NCI-H524 (cell line): ENCODE measurements around the gene MPHOSPH9.

ENCODE experiments used
- DNase-seq, 2 experiments: peaks; one replicate each; lab custom pipeline; 2025; lab: John Stamatoyannopoulos, UW

MPHOSPH9 gene

DNA sequence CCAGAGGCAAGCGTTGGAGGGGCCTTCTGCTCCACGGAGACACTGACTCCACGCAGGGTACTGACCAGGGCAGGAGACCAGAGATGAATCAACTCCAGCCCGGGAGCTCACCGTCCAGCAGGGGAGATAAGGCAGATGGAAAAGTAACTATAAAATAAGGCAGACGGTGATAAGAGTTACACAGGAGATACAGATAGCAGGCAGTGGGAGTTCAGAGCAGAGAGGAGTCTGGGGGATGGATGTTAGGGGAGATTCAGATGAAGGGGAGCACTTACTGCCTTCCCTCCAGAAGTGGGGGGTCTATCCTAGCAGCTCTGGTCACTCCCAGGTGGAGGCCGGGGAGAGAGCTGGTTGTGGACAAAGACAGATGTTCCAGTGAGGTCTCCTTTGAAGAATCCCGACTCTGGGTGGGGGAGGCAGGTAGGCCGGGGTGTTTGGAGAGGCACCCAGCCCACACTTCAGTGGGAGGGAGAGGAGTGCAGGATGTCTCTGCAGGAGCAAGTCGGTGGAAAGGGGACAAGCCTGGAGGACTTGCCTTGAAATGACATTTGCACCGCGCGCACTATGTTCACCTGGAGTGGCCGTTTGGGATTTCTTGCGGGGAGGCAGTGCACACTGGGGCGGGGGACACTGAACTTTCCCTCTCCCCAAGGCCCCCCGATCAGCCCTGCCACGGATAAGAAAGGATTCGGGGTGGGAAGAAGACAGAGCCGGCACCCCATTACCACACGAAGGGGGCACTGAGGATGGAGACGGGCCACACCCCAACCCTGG lies 83.3 kb downstream of the MPHOSPH9 start:
- peak in 1 of 2 experiments; percentile 8 for DNase-seq

DNA sequence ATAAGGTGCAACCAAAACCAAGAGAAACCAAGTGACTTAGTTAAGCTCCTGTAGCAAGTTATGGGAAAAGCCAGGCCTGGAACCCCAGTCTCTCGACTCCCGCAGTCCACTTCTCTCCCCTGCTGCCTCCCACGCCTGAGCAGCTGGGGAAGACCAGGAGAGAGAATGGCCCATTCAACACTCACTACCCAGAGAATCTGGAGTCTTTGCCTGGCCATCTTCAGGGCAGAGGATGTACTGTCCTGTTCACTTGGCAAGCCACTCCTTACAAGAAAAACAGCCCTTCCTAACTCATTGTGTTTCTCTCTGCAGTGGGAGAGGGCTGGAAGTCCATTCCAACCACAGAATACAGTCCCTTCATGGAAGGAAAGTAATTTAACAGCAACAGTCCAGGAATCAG lies 83.9 kb downstream of the MPHOSPH9 start:
- DNase-seq, result no peak

DNA sequence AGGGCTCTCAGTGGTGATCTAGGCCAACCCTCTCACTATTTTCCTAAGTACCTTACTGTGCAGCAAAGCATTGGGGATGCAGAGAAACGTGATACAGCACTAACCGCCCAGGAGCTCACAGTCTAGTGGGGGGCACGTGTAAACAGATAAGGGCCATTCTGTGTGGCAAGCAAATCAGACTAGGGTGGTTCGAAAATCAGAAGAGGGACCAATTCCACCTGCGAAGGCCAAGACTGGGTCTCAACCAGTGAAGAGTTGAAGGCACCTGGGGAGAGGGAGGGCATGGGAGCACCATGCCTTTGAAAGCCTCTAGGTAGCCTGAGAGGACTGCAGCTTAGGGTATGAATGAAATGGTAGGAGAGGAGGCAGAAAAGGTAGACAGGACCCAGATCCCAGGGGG lies 84.3 kb downstream of the MPHOSPH9 start:
- no peak for DNase-seq

DNA sequence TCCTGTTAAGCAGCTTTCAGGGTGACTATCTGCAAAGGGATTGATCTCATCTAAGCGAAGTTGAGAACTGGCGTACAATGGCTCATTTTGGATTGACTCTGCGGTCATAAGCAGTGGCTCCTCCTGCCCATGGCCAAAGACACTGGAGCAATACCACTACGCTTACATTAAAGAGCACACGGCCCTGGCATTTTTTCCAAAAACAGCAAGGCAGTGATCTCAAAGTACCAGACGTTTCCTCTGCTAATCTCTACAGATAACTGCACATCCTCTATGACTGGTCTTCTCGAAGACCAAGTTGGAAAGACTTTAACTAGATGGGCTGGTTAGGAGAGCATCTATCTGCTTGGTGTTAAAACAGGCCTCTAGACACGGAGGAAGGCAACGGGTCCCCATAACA lies 84.7 kb downstream of the MPHOSPH9 start:
- no peak for DNase-seq

DNA sequence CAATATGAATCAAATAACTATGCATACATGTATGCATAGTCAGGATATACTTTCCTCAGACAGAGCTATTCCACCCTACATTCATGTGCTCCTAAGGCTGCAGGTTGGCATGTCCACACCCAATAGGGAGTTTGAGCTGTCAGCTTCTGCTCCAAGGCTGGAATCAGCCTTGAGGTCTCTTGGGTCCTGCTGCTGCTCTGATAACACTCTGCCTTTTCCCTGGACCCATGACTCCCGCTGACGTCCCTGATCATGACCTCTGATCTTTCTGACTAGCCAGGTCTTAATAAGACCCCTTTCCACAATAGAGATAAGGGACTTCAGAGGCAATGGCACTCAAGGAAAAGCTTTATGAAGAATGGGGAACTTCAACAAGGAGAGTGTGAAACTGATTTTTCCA lies 87.7 kb downstream of the MPHOSPH9 start:
- DNase-seq, result no peak

DNA sequence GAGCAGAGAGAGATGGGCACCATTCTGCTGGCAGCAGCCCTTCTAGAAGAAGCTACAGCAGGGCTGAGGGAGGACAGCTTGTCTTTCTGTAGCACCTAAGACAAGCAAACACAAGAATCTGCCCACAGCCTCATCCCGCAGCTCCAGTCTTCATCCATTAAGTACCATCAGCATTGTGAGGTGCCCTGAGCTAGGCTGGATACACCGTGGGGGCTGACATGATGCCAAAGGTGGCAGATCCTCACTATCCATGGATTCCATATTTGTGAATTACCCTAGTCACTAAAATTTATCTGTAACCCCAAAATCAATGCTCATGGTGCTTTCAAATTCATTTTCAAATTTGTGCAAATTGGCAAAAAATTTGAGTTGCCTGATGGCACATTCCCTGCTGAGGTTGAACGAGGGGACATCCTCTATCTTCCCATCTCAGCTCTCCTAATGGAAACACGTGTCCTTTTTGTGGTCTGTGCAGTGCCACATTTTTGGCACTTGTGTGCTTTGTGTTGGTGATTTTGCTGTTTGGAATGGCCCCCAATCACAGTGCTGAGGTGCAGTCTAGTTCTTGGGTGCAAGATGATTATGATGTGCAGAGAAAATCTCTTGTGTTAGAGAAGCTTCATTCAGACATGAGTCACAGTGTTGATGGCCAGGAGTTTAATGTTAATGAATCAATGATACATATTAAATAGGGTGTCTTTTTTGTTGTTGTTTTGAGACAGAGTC lies 89.0 kb downstream of the MPHOSPH9 start:
- DNase-seq, result no peak

DNA sequence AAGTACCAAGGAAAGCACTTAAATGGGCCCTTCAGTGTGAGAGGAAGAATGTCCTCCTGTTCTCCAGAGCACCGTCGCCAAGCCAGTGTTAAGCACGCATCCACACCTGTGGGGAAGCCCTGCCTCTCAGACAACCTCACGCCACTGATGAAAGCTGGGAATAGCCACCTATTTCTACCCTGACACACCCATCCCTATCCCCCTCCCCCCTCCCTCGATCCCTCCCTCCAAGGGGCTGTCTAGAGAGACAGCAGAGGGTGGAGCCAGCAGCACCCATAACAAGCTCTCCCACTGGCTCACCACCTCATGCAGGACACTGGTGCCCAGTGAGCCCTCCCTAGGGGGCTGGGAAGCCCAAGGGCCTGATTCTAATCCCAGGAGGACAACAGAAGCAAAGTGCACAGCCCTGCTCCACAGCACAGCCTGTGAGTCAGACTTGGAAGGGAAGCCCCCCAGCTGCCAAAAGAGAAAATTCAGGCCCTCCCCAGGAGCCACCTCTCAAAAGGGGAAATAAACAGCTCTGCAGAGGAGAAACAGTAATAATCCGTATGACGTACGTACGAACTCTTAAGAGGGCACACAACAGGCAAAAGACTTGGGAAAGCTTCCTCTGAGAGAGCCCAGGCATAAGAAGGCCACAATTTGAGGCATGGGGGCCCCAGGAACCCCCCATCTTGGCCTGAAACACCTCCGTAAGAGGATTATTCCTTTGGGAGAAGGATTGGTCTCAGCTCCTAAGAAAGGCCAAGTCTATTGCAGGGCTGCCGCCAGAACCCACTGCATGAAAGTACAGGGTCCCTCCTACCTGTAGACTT lies 89.8 kb downstream of the MPHOSPH9 start:
- DNase-seq, result no peak

DNA sequence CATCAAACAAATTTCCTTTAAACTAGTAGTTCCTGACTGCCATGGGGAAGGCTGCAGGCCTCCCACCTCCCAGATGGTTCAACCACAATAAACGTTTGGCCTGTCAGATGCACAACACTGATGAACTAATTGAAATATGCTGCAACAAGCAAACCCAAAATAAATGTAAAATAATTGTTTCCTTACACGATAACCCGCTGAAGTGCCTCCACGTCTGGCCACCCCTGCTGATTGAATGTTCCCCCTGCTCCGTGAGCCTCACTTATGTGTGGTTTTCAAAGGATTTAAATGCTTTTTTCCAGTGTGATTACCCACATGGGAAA lies 90.5 kb downstream of the MPHOSPH9 start:
- DNase-seq, result no peak

DNA sequence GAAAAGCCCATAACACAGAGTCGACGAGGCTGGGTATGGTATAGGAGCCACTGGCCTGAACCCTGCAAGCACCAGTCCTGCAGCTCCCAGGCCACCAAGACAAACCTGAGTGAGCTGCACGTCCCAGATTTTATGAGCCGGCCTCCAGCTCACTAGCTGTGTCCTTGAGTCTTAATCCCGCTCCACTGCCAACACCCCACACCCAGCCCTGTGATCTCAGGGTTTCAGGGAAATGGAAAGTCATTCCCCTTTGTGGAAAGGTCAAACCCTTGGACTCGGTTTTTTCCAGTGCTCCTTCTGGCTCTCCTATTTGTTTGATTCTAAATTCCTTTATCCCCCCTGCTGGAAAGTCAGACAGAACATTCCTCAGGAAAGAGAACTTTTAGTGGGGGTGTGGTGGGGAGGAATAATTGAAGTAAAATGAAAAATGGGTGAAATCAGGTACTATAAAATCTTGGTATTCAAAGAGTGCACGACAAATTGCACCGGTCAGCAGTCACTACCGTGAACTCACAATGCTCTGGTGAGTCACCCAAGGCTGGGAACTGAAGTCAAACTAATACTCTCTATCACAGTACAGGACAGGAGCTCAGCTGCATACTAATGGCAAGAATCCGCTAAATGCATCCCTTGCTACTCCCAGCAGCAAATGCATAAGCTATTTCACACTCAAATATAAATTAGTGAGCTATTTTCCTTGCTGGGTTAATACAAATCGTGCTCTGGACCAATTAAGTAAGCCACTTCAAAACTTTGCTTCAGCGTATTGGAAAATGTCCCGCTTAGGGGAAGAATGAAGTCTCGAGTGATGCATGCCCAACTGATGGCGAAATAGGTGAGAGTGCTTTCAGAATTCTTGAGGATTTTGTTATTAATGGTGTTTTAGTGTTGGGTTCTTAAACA lies 91.1 kb downstream of the MPHOSPH9 start:
- peak; percentile 17 to 42 for DNase-seq

DNA sequence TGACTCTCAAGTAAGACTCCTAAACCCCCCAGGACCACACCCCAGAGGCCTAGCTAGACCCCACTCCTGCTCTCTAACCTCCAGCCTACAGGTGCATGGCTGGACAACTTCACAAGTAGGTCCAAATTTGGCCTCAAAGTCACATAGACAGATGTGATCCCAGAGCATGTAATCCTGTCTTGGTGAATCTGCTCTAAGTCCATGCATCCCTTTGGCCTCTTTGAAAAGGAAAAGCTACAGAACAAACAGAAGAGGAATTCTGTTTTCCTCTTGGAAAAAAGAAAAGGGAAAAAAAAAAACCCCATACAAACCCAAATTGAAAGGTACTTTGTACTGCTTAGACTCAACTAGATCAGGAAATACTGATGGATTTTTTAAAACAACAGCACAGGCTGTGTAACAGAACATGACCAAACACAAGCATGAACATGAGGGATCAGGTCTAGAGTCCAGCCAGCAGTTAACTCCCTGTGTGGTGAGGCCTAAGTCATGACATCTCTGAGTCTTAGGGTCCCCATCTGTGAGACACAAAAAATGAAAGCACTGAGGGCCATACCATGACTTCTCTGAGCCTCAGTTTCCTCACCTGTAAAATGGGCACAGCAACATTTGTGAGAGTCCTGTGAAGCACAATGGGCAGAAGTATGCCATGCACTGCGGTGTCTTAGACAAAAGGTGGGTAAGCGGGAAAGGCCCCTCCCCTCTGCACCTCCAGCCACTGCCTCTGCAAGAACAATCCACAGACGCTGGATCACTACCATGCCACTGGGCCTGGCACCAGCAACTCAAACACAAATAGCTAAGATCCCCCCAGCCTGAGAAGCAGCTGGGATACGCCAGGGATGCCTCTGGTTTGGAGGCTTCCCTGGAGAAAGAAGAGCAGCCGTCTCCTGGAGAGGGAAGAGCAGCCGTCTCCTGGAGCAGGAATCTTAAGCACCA lies 92.0 kb downstream of the MPHOSPH9 start:
- DNase-seq, result no peak

DNA sequence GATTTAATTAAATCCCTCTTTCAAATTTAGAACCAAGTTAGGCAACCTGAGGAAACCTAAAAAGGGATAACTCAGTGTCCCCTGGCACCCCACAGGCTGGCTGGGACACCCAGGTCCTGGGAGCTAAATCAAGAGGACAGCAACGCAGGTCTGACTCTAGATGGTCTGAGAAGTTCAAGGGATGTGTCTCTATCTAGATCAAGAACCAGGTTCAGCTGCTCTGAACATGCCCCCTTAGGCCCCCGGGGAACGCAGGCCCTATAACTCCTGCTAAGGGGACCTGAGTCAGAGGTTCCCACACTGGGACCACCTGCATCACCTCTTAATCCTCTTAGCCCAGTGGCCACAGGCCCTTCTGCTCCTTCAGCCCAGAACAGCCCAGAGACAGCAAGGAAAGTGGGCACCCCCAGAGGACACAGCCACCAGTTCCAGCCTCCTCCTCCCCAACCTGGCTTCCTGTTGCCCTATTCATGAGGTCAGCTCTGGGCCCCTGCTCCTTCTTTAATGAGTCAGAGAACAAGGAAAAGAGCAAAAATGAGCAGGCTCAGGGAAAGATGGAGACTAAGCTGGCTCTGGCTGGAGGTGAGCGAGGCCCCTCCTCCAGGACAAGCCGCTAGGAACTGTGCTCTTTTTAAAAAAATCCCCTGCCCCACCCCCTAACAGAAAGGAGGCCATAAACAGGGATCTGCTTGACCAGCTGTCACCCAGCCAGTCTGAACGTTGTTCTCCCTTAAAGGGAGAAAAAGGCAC lies 92.8 kb downstream of the MPHOSPH9 start:
- peak; percentile 59 to 88 for DNase-seq

DNA sequence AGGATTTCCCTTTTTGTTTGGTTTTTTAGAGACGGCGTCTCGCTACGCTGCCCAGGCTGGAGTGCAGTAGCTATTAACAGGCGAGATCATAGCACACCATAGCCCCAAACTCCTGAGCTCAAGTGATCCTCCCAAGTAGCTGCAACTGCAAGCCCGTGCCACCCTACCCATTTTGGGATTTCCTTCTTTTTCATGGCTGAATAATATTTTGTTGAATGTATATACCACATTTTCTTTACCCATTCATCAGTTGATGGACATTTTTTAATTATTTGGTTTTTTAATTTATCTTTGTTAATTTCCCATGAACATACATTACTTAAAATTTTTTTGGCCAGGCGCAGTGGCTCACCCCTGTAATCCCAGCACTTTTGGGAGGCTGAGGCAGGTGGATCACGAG lies 97.3 kb downstream of the MPHOSPH9 start:
- no peak for DNase-seq

DNA sequence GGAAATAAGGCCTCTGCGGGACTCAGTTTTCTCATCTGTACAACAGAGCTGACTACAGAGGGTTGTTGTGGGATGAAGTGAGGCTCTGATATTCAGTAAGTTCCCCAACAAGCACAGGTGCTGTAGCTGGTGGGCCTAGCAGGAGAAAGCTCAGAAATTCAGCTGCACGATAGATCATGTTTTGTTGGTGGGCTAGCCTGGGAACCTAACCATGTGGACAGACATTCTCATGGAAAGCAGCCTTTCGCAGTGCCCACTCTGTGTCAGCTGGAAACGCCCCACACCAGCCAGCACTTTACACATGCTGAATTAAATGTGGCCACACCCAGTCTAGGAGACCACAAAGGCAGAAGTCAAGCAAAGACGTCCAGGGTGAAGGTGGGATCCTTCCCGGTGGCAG lies 98.1 kb downstream of the MPHOSPH9 start:
- no peak for DNase-seq

DNA sequence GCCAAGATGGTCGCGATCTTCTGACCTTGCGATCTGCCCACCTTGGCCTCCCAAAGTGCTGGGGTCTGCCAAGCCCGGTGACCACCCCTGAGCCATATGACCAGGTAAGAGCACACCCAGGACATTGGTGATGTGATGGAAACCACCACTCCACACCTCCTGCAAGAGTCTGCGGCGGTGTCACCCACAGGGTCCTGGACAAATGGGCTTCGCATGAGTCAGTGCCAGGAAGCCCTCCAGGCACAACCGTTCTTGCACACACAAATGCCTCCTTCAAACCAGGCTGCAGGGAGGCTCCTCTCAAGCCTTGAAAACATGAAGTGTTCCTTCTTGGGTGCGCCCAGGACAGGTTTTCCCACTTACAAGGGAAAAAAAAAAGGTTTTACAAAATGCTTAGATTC lies 98.7 kb downstream of the MPHOSPH9 start:
- DNase-seq, result no peak

DNA sequence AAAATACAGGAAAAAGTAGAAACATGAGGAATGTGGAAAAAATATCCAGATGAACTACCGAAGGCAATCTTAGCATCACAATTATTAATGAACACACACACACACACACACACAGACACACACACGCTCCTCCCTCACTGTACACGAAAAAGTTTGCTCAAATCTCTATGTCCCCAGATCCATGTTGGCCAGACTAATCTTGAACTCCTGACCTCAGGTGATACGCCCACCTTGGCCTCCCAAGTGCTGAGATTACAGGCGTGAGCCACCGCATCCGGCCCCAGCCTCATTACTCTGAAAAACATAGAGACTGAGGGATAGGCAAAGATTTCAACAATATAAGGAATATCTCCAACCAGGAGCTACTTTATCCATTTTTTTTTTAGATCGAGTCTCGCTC lies 99.2 kb downstream of the MPHOSPH9 start:
- DNase-seq, result no peak

DNA sequence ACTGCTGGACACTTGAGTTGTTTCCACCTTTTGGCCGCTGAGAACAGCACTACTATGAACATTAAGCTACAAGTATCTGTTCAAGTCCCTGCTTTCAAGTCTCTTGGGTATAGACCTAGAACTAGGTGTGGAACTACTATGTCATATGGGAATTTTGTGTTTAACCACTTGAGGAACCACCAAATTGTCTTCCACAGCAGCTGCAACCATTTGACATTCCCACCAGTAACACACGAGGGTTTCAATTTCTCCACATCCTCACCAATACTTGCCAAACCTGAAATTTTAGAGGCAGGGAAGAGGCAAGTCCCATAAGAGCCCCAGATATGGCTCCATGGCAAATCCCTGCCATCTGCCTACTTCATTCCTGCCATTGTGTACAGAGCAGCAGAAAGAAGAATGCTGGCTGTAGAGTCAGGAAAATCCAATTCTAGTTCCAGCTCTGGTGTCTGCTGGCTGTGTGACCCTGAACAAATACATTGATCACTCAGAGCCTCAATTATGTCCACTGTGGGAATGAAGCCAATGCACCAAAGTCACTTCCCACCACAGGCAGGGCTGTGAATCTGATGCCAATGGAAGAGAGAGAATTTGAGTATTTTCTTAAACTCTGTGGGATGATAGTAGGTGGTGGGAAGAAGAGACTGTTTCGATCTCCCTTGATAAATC lies 99.9 kb downstream of the MPHOSPH9 start:
- DNase-seq, result peak in 1 of 2 experiments; percentile 25

DNA sequence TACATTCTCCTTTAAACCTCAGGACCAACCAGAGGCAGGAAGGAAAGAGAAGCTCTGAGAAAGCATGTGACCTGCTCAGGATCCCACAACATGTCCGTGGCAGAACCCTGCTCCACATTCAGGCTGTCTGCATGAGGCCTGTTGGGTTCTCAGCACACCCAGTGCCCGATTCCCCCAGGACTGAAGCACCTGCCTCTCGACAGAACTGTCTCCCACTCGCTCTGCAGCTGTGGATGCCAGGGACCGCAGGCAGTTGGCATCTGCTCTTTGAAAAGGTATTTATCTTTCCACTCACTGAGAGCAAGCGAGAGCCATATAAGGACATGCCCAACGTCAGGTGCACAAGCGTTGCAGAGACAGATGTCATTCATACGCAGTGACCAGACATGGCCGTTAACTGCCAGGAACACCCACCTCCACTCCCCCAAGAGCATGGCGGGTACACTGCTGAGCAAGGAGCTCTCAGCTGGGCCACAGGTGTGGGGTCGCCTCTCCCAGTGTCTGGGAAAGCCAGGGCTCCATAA lies 101.0 kb downstream of the MPHOSPH9 start:
- peak; percentile 37 to 82 for DNase-seq

DNA sequence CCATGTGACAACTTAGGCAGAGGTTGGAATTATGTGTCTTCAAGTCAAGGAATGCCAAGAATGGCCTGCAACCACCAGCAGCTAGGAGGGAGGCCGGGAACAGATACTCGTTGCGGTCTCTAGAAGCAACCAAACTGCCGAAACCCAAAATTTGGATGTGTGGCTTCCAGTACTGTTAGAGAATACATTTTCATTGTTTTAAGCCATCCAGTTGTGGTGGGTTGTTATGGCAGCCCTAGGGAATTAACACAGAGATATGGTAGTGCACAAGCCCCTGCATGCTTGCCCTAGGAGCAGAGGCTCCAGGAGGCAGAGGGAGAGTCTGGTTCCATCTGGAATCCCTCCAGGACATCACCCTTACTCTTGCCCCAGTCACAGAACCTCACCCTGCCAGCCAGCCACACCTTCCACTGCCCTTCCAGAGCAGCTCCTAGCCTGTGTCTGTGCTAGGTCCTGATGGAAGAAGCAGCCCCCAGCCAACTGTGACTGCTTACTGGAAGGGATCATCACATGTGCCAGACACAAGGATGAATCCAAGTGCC lies 101.6 kb downstream of the MPHOSPH9 start:
- no peak for DNase-seq

DNA sequence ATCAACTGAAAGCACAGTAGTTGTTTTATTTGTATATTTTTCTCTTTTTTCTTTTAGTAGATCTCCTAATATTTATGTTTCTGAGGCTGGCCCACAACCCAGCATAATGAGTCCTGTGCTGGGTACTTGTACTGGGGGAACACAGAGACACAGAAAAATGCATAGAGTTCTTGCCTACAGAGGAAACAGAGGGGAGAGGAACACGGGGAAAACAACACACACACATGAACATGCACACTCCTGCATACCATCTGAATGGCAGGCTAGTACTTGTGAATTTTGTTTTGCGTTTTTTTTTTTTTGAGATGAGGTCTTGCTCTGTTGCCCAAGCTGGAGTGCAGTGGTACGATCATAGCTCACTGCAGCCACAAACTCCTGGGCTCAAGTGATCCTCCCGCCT lies 103.3 kb downstream of the MPHOSPH9 start:
- DNase-seq, result no peak
